ENCODE data around the gene ZC3H8.
A peak's percentile ranks its signal among the peaks of the same experiment; 100 is the strongest.
"Not testable (repeated sequence)": the region's sequence is repeated elsewhere in the genome, so short reads cannot be mapped to it uniquely, and the experiment has no call there.

ZC3H8 gene
- total RNA-seq, result 10.6 to 23.8 reads per million in 2 donors

GRCh38 chr2:112254466-112255240, at the start of gene ZC3H8:
Gene ZC3H8 (minus strand): TSS chr2:112255042. CDS start chr2:112254981, 61 bp downstream.
- peak; percentile 93 to 95 (median 93) for DNase-seq

GRCh38 chr2:112304298-112304941, 49.6 kb upstream of the ZC3H8 start:
- no peak for DNase-seq

GRCh38 chr2:112301973-112302372, 47.1 kb upstream of the ZC3H8 start:
- DNase-seq, result no peak

- no peak for DNase-seq
Observed at GRCh38 chr2:112301171-112301584, 46.3 kb upstream of the ZC3H8 start.

- no peak for DNase-seq
Observed at GRCh38 chr2:112296407-112296806, 41.6 kb upstream of the ZC3H8 start.

GRCh38 chr2:112295407-112296078, 40.7 kb upstream of the ZC3H8 start:
- DNase-seq, result no peak

- DNase-seq, result no peak
Observed at GRCh38 chr2:112293636-112294401, 39.0 kb upstream of the ZC3H8 start.

GRCh38 chr2:112290648-112291047, 35.8 kb upstream of the ZC3H8 start:
- DNase-seq, result no peak

GRCh38 chr2:112290088-112290487, 35.2 kb upstream of the ZC3H8 start:
- DNase-seq, result no peak

- not testable (repeated sequence) for DNase-seq
Observed at GRCh38 chr2:112283535-112283934, 28.7 kb upstream of the ZC3H8 start.

- DNase-seq, result not testable (repeated sequence)
Observed at GRCh38 chr2:112282066-112282465, 27.2 kb upstream of the ZC3H8 start.

- DNase-seq, result no peak
Observed at GRCh38 chr2:112277596-112278220, 22.9 kb upstream of the ZC3H8 start.

GRCh38 chr2:112276954-112277353, 22.1 kb upstream of the ZC3H8 start:
- no peak for DNase-seq

GRCh38 chr2:112275887-112276773, 21.3 kb upstream of the ZC3H8 start:
- peak; percentile 52 to 88 (median 72) for DNase-seq

GRCh38 chr2:112275311-112275886, 20.6 kb upstream of the ZC3H8 start, which contains the start of gene ZC3H6:
Gene ZC3H6 (plus strand): TSS chr2:112275597. CDS start chr2:112275995, 398 bp downstream.
- DNase-seq, result peak; percentile 98 to 100 (median 99)

- DNase-seq, result no peak
Observed at GRCh38 chr2:112273349-112273748, 18.5 kb upstream of the ZC3H8 start.

GRCh38 chr2:112272669-112273068, 17.8 kb upstream of the ZC3H8 start:
- no peak for DNase-seq

GRCh38 chr2:112268547-112268946, 13.7 kb upstream of the ZC3H8 start:
- DNase-seq, result no peak

- no peak for DNase-seq
Observed at GRCh38 chr2:112262876-112263275, 8.0 kb upstream of the ZC3H8 start.

GRCh38 chr2:112260295-112260625, 5.4 kb upstream of the ZC3H8 start:
- DNase-seq, result no peak

All from T-helper 2 cell (primary cell).